Pancreas (tissue), 10 donors: ENCODE results near the gene RNASE13. TPM values are rescaled to one million over a fixed set of nuclear protein-coding genes. Genes with fewer than 3 reads are reported as not detected.
A peak's percentile ranks its signal among the peaks of the same experiment; 100 is the strongest.

ENCODE experiments used
- ATAC-seq, 4 donors: fragments of 200-7000 bp; cut with Tn5 transposase; one replicate each; pipeline versions ENCODE4 v1.8.0 to v1.9.1; 2020; ENCODE audit warnings: mild to moderate bottlenecking in 4 of 4, moderate library complexity in 4 of 4
- DNase-seq, 6 donors: peaks; one replicate each; pipeline ENCODE4 v3.0.0-alpha.2; 2020
- FAIRE-seq: peaks from 2 replicates; lab custom pipeline; 2012; peaks lifted over from hg19 to GRCh38; lab: Jason Lieb, UNC
- H3K27ac ChIP-seq, 4 donors: fragments of 200-600 bp; sonication (generic); 1 replicate in 3 of 4; 2 replicates in 1 of 4; pipeline versions ENCODE4 v1.5.0 to v1.8.0; 2020
- H3K27me3 ChIP-seq, 4 donors: fragments of 200-600 bp; one replicate each; pipeline ENCODE4 v1.8.0; 2021
- H3K36me3 ChIP-seq, 3 donors: fragments of 200-600 bp; sonication (generic) in 1 of 3; one replicate each; pipeline versions ENCODE4 v1.5.0 to v1.8.0; 2020 to 2021
- H3K4me1 ChIP-seq, 3 donors: fragments of 200-600 bp; one replicate each; pipeline ENCODE4 v1.8.0; 2021
- H3K4me3 ChIP-seq, 4 donors: fragments of 200-600 bp; sonication (generic) in 2 of 4; one replicate each; pipeline versions ENCODE4 v1.5.0 to v1.8.0; 2020 to 2021
- H3K9me3 ChIP-seq, 4 donors: fragments of 200-600 bp; one replicate each; pipeline ENCODE4 v1.8.0; 2021
- CTCF ChIP-seq, 4 donors: fragments of 200-600 bp; sonication (generic) in 3 of 4; IDR thresholded peaks; one replicate each; pipeline versions ENCODE4 v1.5.0 to v1.8.0; 2021; ENCODE audit warnings: antibody characterized with exemption in 4 of 4
- WGBS, 2 donors: extraction: QIAGEN DNeasy Blood & Tissue Kit; methylation state at CpG; one replicate each; pipeline ENCODE4 v1.1.7; 2013; 5-methylcytosine and 5-hydroxymethylcytosine counted together
- intact Hi-C, 3 donors: fragments of 100-400 bp; cut with DNase I; formaldehyde crosslinking; loops; one replicate each; pipeline versions ENCODE4 v1.11.1 to v1.14.2; 2022
- polyA plus RNA-seq, 2 donors: library from polyadenylated mRNA; stranded (reverse); fragments of 200-250 nt; gene quantifications; one replicate each; pipeline ENCODE4 v1.2.3, GENCODE V29; 2013
- total RNA-seq, 6 donors: library from RNA; stranded (reverse); fragmentation: NEBNext Ultra II Directional in 4 of 6; extraction: Animal tissue kit (Norgen Biotek cat#: 25700) in 4 of 6; gene quantifications; one replicate each; pipeline versions ENCODE4 v1.2.1 to v1.2.4, GENCODE V29; 2021 to 2023
- donor health status: healthy with polysubstance abuse.
- donor health status: DM: no; HTN: no; CAD: no; lungs with moderate emphysema.
- donor health status: DM: no; HTN: no; CAD: no.
- donor health status: control.
- donor health status: control.
- donor health status: Bipolar disorder and iron deficiency.
- donor health status: DM: yes; HTN: yes; CAD: no.
- donor health status: DM: no; HTN: no; CAD: no.
- donor health status: DM: no; HTN: no; CAD: no.
- donor health status: DM: yes; HTN: yes; CAD: no.

Gene RNASE13
- total and polyA plus RNA-seq, 8 donors: 0.08 to 0.23 (median 0.13) TPM; not detected in 4

- intact Hi-C loops: no loop called here
- no peak for FAIRE-seq
- peaks cover 12 to 45% (median 32%) of the 10 kb centered on the region in 3 donors for H3K4me1 ChIP-seq
- peak in 3 of 6 donors; percentile 28 to 57 (median 45) for DNase-seq
- H3K27ac ChIP-seq: peak overlapping the region in 2 of 4 donors; percentile 54 to 60
- ATAC-seq: peak; percentile 72 to 87 (median 84)
- 12 to 14% methylated on average over 3 of the region's 3 CpGs for WGBS, 2 donors
- no peaks in the 10 kb centered on the region for H3K36me3 ChIP-seq
- H3K27me3 ChIP-seq: no peaks in the 10 kb centered on the region
- no peaks in the 10 kb centered on the region for H3K9me3 ChIP-seq
- no peak for TF ChIP-seq CTCF (IDR thresholded peaks at IDR 0.05)
- no peak overlapping the region for H3K4me3 ChIP-seq
These were observed 19.6 kb upstream of the RNASE13 start for GRCh38 chr14:21054123-21054767.

- WGBS, 2 donors: 82 to 83% methylated on average over 20 of the region's 20 CpGs
- peak in 1 of 4 donors; percentile 11 for ATAC-seq
These were observed 18.8 kb upstream of the RNASE13 start for GRCh38 chr14:21053184-21054122.

GRCh38 chr14:21050597-21050996 lies 16.0 kb upstream of the RNASE13 start:
- peaks cover 12 to 61% (median 27%) of the 10 kb centered on the region in 3 donors for H3K4me1 ChIP-seq
- no peak for ATAC-seq
- H3K9me3 ChIP-seq: no peaks in the 10 kb centered on the region
- H3K4me3 ChIP-seq: no peak overlapping the region
- intact Hi-C loops: no loop called here
- no peak overlapping the region for H3K27ac ChIP-seq
- no peaks in the 10 kb centered on the region for H3K36me3 ChIP-seq
- TF ChIP-seq CTCF (IDR thresholded peaks at IDR 0.05): no peak
- DNase-seq: no peak
- 65 to 67% methylated on average over 3 of the region's 3 CpGs for WGBS, 2 donors
- FAIRE-seq: no peak
- H3K27me3 ChIP-seq: no peaks in the 10 kb centered on the region

More at GRCh38 chr14:21053184-21054122, 18.8 kb upstream of the RNASE13 start:
- Histone ChIP-seq H3K36me3 (no peaks in the 10 kb centered on the region), H3K27me3 (no peaks in the 10 kb centered on the region), H3K27ac (peak overlapping the region in 2 of 4 donors; percentile 54 to 60), H3K4me1 (peaks cover 12 to 53% (median 32%) of the 10 kb centered on the region in 3 donors), H3K9me3 (no peaks in the 10 kb centered on the region), H3K4me3 (no peak overlapping the region)
- DNase-seq (no peak), FAIRE-seq (no peak)
- intact Hi-C loops: no loop called here
- no peak for TF ChIP-seq CTCF (IDR thresholded peaks at IDR 0.05)

- intact Hi-C loops: no loop called here
- TF ChIP-seq CTCF (IDR thresholded peaks at IDR 0.05): no peak
- ATAC-seq (no peak), FAIRE-seq (no peak), DNase-seq (no peak)
- Histone ChIP-seq H3K27ac (no peak overlapping the region), H3K4me3 (no peak overlapping the region), H3K36me3 (no peaks in the 10 kb centered on the region), H3K27me3 (no peaks in the 10 kb centered on the region), H3K9me3 (no peaks in the 10 kb centered on the region), H3K4me1 (peaks cover 0 to 51% (median 14%) of the 10 kb centered on the region in 3 donors)
- 78 to 79% methylated on average over 3 of the region's 3 CpGs for WGBS, 2 donors
These were observed 14.7 kb upstream of the RNASE13 start for GRCh38 chr14:21049271-21049673.
